ENCODE results near the gene MEA1.

MEA1 gene

DNA sequence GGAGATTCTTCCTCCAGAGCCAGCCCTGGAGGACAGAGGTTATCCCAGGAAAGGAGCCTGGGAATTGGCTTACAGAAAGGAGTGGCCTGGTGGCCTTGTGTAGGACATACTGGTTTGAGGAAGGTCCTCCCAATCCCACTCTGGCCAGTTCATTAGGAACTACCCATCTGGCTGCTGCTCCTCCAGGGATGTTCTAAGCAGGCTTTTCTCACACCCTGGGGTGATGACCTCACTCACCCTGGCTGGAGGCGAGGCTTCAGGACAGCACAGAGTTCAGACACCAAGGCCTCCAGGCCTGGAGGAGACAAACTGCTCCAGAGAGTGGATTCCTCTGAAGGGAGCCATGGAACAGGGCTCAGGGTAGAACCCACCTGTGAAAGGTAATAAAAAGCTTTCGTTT is 44.3 kb downstream of the MEA1 start:
- DNase-seq, result no peak

DNA sequence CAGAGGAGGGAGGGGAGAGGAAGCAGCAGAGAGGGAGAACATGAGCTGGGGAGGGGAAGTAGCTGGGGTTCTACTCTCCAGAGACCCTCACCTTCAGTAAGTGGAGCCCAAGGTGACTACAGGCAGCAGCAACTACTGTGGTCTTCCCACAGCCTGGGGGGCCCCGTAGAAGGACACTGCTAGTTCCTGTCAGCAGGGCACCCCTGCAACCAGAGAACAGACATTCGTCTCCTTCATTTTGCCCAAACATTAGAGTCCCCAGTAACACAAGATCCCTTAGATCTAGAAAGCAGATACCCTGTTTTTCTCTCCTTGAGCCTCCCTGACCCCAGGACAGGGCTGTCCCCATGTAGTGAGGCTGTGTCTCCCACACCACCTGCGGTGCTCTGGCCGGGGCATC is 45.0 kb downstream of the MEA1 start:
- no peak for DNase-seq

DNA sequence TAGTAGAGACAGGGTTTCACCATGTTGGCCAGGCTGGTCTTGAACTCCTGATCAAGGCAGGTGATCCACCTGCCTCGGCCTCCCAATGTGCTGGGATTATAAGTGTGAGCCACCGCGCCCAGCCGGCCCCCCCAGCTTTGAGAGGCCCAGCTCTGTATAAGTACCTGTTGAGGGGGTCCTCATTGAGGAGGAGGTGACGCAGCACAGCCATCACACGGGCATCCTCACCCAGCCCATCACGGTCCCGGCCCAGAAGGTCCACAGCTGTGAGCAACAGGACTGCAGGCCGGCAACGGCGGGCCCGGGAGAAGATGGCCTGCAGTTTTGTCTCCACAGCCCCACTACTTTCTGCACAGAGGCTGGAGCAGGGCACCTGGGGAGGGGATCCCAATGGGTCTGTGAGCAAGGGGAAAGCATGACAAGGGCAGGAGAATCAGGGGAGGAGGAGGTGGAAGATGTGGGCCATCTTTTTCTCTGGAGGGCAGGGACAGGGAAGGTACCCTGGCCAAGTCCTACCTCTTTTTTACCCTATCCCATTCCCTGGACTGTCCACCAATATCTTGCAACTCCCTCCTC is 45.5 kb downstream of the MEA1 start:
- no peak for DNase-seq

DNA sequence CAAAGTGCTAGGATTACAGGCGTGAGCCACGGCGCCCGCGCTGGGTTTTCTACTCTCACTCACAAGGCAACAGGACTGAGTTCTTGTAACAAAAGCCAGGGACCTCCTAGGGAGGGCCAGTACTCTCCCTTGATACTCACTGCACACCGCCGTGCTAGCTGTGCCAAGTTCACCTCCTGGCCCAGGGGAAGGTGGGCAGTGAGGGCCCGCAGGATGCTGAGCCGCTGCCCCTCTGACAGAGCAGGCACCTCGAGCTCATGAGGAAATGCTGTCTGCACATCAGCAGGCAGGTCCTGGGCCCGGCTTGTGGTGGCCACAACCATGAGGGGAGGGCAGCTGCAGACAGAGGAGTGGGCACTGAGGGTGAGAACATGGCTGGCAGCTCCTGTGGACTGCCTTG is 46.5 kb downstream of the MEA1 start:
- DNase-seq, result no peak

DNA sequence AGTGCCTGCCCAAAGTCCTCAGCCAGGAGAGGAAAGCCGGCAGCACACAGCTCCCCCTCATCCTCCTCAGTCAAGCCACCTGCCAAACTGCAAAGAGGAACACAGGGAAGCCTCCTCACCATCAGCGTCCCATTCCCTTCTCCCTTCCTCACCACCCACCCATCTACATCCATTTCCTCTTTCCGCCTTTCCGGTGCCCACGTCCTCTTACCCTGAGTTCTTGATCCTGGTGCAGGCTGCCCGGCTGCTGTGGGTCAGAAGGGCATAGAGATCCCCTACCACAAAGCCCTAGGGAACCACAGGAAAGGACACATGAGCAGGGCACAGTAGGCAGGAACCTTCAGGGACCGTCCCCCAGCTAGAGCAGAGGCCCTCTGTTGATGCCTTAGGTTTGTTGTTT is 47.2 kb downstream of the MEA1 start:
- DNase-seq, result no peak

DNA sequence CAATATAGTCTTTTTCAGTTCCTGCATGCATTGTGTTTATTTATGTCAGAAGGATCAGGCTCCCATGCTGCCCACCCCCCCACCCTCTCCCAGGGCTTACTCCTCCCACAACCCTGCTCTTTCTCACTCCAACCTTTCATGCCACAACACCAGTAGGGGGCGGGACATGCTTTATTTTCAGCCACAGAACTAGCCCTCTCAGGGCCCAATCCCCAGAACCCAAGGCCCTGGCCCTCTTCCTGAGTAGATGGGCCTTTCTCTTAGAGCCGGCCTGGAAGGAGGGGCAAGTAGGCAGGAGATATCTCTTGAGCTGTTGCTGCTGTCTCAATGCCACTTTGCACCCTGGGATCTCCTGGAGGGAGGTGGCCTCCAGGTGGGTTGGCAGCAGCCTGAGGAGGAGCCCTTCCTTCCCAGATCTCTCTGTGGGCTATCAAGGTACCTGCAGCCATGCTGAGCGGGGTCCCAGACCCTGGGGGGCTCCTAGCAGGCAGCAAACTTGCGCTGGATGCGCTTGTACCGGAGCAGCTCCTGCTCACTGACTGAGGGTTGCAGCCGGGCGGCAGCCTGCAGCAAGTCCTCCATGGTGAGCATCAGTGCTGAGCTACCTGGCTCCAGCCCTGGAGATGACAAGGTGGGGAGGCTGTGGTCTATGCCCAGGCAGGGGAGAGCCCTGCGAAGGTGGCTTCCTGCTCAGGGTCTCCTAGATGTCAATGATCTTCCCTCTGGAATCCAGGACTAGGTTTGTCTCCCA is 49.7 kb downstream of the MEA1 start:
- no peak for DNase-seq

DNA sequence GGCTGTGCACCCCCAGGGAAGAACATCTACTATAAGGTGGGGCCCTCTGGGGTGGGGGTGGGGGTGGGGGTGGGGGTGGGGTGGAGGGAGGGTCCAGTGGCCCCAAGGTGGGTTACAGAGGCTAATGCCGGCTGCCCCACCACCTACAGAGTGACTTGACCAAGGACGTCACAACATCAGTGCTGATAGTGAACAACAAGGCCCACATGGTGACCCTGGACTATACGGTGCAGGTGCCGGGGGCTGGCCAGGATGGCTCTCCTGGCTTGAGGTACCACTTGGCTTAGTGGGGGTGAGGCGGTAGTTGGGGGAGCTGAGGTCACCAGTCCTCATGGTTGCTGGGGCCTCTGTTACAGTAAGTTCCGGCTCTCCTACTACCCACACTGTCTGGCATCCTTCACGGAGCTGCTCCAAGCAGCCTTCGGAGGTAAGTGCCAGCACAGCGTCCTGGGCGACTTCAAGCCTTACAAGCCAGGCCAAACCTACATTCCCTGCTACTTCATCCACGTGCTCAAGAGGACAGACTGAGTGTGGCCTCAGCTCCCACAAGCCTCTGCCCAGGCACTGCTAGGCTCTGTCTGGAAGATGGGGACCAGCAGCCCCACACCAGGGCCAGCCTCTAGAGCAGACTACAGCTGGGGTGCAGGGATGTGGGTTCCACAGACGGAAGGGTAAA is 50.4 kb downstream of the MEA1 start:
- no peak for DNase-seq

DNA sequence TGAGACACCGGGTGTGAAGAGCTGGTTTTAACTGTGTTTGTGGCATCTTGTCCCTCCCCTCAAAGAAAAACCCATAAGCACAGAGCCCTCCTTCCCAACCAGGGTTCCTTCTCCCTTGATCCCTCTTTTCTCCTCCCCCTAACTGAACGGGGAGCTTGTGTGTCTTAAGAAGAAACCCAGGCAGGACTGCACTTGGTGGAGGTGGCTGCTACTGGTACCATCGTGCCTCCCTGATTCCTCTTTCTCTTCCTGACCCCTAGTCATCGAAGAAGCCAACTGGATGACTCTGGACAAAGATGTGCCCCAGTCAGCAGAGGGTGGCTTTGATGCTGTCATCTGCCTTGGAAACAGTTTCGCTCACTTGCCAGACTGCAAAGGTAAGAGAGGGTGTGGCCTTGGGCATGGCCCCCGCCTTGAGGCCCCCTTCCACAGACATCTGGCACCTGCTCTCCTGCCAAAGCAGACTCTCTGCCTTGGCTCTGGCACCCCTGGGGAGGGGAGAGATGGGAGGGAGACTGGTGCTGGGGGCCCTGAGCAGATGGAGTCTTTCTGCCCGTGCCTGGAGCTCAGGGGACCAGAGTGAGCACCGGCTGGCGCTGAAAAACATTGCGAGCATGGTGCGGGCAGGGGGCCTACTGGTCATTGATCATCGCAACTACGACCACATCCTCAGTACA is 51.1 kb downstream of the MEA1 start:
- DNase-seq, result no peak

DNA sequence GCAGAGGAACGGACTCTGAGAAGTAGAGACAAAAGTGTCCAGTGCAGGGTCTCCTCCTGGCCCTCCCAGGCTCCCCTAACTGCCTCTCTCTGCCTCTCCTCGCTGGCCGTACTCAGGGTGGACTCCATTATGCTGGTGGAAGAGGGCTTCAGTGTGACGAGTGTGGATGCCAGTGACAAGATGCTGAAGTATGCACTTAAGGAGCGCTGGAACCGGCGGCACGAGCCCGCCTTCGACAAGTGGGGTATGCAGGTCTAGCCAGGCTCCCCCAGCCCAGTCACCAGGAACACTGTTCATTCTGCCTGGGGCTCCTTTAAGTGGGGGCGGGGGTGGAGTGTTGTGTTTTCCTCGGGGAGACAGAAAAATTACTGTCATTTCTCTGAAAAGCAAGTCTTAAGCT is 51.6 kb downstream of the MEA1 start:
- DNase-seq, result no peak

All from left hindlimb (tissue), 1 donor.